Occipital lobe (tissue), 3 donors: ENCODE data around the gene PALS2. TPM values are rescaled to one million over a fixed set of nuclear protein-coding genes. Genes with fewer than 3 reads are reported as not detected.

Experiments used
- DNase-seq: peaks from one replicate; lab custom pipeline; 2025; lab: John Stamatoyannopoulos, UW
- small RNA-seq: library from RNA; depleted of rRNA; stranded (forward); fragments of <200 nt; gene quantifications from one replicate; pipeline ENCODE3, GENCODE V24; 2014
- total RNA-seq: library from RNA; depleted of rRNA; stranded (reverse); fragments of >200 nt; gene quantifications from one replicate; pipeline ENCODE4 v1.2.3, GENCODE V29; 2014

The PALS2 gene
- total RNA-seq, 1 donor from 2014 or later = 422 TPM

DNA sequence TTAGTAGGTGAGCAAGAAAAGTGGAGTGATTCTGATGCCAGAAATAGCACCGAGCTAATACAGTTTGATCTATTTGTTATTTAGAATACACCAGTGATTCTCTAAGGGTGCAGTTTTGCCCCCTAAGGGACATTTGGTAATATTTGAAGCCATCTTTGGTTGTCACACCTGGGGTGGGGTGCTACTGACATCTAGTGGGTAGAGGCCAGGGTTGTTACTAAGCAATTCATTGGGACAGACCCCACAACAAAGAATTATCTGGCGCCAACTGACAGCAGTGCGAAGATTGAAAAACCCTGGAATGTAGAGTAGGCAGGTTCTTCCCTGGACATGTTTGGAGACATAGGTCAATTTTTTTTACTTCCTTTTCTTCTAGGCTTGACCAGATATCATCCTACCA lies 14.6 kb downstream of the PALS2 start:
- no peak for DNase-seq

DNA sequence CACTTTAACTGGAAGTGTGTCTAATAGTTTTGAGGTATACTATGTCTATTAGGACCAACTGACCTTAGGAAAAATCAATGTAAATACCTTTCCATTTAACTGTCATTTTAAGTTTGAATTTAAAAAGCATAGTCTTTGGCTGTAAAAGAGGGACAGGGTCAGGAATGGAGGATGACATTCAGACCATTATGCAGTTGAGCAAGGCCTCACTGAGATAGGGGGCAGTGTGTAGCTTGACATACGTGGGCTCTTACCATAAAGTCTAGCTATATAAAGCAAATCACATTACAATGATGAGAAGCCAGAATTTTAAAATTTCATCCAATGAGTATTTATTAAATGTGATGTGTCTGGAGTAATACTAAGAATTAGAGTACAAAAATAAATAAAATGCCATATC lies 17.9 kb downstream of the PALS2 start:
- DNase-seq = no peak

DNA sequence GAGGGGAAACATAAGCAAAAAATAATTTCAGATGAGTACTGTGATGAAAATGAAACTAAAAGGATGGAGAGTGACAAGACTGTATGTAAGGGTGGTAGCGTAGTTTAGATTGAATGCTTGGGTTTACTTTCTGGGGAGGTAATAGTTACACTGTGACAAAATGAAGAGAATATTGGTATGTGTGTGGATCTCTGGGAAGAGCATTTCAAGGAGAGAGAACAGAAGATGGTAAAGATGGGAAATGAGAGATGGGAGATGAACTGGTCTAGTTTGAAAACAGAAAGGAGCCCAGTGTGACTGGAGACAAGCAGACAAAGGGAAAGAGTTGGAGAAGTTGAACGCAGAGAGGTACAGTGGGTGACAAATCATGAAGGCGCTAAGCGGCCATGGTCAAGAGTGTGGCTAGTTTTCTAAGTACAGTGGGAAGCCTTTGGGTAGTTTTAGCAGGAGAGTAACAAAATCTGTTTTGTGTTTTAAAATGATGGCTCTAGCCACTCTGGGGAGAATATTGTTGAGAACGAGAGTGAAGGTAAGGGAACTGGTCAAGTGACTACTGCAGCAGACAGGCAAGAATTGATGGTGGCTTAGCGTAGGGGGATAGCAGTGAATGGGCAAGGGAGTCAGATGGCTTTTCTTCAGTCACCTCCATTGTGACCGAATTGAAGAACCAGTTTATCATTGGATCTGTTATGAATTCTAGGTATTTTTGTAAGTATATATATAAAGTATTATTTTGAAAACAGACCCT lies 22.6 kb downstream of the PALS2 start:
- DNase-seq = no peak

DNA sequence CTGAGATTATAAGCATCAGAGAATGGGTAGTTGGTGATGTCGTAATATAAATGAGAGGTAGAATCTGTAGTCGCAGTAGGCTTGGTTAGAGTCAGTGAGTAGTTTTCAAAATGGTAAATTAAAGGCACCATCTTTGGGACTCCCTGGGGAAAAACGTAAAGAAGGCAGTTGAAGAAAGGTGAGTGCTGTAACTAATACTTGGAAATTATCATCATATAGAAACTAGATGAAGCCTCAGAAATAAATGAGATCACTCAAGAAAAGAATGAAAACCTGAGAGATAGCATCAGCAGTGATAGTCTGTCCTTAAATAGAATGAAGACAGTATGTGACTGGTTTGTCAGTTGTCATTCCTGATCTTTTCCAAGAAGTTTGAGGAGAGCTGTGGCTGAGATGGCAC lies 23.8 kb downstream of the PALS2 start:
- DNase-seq = no peak

DNA sequence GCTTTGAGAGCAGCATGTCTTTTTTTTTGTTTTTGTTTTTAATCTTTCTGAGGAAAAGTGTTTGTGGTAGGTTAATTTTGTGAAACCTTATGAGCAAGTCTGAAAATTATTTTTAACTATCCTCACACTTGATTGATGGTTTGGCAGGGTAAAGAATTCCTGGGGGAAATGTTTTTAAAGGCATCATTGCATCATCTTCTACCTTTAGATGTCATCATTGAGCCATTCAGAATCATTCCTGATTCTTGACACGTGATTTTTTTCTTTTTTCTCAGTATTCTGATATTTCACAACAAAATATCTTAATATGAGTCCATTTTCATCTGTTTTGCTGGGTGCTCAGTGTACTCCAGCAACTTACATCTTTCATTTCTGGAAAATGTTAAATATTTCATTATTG lies 28.3 kb downstream of the PALS2 start:
- no peak for DNase-seq

DNA sequence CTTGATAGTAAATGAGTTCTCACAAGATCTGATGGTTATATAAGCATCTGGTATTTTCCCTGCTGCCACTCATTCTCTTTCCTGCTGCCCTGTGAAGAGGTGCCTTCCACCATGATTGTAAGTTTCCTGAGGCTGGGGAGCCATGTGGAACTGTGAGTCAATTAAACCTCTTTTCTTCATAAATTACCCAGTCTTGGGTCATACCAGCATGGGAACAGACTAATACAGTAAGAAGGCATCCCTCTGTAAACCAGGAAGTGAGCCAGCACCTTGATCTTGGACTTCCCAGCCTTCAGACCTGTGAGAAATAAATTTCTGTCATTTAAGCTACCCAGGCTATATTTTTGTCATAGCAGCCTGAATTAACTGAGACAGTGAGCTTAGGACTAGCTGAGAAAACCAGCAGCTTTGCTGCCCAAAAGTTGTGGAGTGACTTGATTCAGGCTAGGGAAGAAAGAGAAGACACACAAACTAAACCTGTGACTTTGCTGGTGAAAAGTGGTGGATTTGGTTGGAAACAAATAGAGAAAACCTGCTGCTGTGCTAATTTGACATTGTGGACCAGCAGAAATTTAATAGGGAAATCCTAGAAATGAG lies 29.7 kb downstream of the PALS2 start:
- DNase-seq = no peak

DNA sequence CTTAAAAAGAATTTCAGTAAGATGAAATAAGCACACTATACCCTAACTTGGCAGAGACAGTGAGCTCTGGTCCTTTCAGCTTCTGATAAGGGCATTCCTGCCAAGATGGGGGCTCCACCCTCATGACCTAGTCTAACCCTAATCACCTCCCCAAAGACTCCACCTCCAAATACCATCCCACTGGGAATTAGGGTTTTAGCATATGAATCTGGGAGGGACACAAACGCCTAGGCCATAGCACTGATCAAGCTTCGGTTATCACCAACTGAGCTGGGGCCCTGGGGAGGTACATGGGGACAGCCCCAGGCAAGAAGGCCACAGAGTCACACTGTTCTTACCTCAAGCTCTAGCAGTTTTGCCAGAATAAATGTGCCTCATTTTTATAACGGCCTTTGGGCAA lies 31.4 kb downstream of the PALS2 start:
- DNase-seq = no peak

DNA sequence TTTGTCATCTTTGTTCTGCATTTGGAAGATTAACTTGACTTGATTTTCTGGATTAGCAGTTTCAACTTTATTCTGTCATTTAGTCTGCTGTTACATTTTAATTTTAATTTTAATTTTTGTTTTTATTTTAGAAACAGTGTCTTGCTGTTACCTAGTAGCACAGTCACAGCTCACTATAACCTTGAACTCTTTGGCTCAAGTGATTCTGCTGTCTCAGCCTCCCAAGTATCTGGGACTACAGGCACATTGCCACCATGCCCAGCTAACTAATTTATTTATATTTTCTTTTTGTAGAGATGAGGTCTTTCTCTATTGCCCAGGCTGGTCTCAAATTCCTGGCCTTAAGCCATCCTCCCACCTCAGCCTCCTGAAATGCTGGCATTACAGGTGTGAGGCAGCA lies 35.3 kb downstream of the PALS2 start:
- no peak for DNase-seq

DNA sequence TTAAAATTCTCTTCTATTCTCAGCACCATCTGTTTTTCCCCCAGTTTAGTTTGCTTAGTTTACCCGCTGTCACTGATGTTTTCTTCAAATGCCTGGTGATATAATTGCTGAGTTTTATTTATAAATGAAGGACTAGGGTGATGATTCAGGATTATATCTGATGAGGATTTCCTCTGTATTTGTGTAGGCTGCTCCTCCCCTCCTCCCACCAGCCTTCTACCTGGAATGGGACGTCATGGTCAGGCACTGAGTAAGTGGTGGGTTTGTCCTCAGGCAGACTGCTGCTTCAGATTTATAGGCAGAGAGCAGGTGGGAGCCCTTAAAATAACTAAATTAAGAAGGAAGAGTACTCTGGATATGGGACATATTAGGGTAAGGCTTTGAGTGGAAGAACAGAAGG lies 35.8 kb downstream of the PALS2 start:
- DNase-seq = no peak

DNA sequence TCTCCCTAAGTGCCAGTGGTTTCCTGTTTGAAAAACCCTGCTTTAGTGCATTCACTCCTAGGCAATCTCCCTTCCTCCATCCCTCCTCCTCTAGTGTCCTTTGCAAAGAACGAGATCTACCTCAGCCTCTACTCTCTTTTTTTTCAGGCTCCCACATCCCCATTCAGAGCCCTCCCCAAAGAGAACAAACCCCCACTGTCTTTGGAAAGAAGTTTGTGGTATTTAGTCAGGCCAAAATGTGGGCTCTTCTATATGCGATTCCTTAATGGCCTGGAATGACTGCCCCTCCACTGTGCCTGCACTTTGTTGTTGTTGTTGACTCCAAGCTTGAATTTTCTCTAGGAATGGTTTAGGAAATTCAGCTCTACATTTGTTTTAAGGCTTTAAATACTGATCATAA lies 36.3 kb downstream of the PALS2 start:
- DNase-seq = no peak

DNA sequence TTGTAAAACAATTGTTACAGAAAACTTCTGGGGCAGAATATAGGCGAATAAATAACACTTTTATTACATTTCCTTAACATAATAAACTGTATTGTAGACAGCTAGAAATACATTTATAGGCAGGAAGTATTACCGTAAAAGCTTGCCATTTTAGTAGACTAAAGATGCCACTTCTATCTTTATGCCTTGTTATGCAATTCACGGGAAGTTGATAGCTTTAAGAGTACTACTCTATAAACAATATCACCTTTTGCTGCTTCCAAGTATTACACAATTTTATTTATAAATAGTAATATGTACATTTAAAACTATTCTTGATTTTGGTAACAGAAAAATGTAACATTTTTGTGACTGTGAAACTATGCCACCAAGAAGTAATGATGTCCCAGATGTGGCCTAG lies 37.9 kb downstream of the PALS2 start:
- DNase-seq = no peak

DNA sequence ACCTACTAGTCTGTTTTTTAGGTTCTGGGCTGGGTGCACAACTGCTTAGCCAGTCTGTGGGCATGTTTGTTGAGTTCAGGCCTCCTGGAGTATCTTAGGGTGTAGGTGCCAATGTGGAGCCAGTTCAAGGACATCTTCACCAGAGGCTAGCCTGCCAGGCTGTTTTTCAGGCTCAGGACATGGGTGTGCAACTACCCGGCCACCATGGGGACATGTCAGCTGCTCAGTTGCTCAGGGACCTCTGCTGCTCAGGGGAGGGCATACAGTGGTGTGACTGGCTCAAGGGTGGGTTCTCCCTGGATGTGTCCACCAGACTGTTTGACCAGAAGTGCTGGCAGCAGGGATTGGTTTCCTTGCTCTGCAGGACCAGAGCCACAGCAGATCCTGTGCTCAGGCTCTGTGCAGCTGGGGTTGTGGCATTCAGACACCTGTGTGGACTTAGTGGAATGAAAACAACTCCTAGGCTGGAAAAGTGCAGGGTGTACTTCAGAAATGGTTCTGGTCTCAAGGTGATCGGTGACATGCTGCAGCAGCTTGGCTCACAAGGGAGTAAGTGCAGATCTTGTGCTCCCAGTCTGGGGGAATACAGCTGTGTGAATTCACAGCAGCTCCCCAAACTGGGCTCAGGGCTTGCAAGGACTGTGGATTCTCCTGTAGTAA lies 44.8 kb downstream of the PALS2 start:
- no peak for DNase-seq

DNA sequence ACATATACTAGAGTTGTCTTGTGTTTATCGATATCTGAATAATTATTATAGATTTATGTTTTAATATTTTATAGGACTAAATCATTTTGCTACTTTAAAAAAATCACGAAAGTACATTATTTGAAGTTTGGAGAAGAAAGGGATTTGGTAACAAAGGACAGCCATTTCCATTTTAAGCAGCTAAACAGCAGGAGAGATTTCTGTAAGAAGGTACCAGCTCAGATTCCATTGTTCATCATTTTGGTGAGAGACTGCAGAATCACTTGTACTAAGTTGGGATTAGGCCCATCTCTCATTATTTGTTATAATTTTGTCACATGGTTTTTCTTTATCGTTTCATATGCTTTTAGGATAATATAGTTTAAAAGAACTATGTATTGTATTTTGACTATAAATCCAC lies 46.7 kb downstream of the PALS2 start:
- DNase-seq = no peak

DNA sequence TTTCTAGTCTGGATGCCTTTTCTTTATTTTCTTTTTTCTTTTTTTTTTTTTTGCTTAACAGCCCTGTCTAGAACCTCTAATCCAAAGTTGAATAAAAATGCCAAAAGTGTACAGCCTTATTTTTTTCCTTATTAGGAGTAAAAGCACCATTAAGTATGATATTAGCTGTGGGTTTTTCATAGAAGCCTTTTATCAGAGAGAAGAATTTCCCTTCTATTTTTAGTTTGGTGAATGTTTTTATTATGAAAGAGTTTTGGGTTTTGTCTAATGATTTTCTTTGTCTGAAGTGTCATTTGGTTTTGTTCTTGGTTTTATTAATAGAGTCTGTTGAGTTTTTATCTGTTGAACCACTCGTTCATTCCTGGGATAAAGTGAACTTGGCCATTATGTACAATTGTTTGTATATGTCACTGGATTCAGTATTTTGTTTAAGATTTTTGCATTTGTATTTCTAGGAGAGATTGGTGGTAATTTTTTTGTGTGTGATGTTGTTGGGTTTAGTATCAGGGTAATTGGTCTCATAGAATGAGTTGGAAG lies 49.5 kb downstream of the PALS2 start:
- no peak for DNase-seq

Small RNA genes within 50 kb of the gene (small RNA-seq; reads per million reads assigned to genes)
- gene RNU6-1103P (not detected), gene SUMO2P14 (not detected)

Other genes with a start within 250 kb of the PALS2 start
- gene GSDME, start 184.0 kb downstream of the PALS2 start, total RNA-seq = 38.2 TPM